ENCODE results near the gene STT3B. TPM values are rescaled to one million over a fixed set of nuclear protein-coding genes. Genes with fewer than 3 reads are reported as not detected.

STT3B gene
- total and polyA plus RNA-seq, 3 donors from 2014 or later = 140 to 231 (median 178) TPM

DNA sequence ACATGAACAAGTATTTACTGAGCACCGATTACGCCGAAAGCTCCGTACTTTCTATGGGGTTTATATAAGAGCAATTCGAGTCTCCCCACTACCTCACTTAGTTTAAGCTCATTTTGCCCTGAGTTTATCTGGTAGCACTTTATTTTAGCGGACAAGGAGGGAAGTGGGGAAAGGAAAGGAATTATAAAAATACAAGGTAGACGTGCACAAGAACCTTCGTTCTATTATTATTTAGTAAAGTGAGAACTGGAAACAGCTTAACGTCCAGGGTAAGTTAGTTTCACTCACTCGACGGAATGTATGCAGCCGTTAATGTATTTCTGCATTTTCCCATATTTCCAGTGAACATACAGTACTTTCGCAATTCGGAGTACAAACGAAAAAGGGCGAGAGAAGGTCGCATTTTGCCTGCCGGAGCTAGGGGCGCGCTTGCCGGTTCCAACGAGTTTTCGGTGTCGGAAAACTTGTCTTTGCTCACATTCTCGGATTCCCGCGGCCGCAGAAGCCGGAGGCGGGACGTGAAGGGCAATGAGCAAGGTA lies 1.2 kb upstream of the STT3B start:
- intact Hi-C loops (cut with DNase I; ENCODE audit: low total_unique reads) = no loop called here
- no peak for TF ChIP-seq POLR2A (IDR thresholded peaks at IDR 0.05)
- TF ChIP-seq, protein P1, sequence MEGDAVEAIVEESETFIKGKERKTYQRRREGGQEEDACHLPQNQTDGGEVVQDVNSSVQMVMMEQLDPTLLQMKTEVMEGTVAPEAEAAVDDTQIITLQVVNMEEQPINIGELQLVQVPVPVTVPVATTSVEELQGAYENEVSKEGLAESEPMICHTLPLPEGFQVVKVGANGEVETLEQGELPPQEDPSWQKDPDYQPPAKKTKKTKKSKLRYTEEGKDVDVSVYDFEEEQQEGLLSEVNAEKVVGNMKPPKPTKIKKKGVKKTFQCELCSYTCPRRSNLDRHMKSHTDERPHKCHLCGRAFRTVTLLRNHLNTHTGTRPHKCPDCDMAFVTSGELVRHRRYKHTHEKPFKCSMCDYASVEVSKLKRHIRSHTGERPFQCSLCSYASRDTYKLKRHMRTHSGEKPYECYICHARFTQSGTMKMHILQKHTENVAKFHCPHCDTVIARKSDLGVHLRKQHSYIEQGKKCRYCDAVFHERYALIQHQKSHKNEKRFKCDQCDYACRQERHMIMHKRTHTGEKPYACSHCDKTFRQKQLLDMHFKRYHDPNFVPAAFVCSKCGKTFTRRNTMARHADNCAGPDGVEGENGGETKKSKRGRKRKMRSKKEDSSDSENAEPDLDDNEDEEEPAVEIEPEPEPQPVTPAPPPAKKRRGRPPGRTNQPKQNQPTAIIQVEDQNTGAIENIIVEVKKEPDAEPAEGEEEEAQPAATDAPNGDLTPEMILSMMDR (IDR thresholded peaks at IDR 0.05) = peak in 1 of 3 experiments; percentile 25
- Histone ChIP-seq H3K4me3 (peak overlapping the region; percentile 84 to 92), H3K36me3 (ENCODE audit: low read depth, missing control alignments) (no peaks in the 10 kb centered on the region), H3K27me3 (no peaks in the 10 kb centered on the region), H3K4me1 (peaks cover 30% of the 10 kb centered on the region), H3K9me3 (no peaks in the 10 kb centered on the region), H3K27ac (peak overlapping the region; percentile 98)
- no peak for DNase-seq
- 3% methylated on average over 24 to 31 of the region's 31 CpGs for WGBS, 2 donors

DNA sequence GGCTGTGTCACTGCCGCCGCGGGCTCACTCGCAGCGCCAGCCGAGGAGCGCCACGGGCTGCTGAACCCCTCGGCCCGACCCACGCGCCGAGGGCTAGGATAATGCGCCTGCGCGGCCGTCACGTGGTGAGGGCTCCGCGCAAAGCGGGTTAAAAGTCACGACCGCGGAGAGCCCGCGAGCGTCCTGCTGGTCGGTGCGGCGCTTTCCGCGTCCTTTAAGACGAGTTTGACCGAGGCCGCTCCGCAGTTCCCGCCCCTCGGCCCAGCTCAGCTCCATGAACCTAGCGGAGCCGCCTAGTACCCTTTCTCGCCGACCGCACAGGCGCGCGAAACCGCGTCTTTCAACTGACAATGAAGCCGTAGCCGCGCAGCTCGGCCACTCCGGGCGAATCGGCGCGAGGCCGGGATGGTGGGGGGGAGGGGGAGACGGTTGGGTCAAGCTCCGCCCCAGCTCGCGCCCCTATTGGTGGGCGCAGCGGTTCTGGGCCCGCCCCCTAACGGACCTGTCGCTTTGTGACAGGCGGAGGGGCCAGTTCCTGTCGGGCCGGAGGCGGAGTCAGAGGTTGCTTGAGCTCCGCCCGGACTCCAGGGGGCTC lies 636 bp upstream of the STT3B start:
- WGBS, 2 donors = 1% methylated on average over 60 of the region's 73 CpGs; no CpG with 5 or more reads in 1 of the 2 donors
- no peak for TF ChIP-seq POLR2A (IDR thresholded peaks at IDR 0.05)
- TF ChIP-seq, protein P1 (IDR thresholded peaks at IDR 0.05) = peak in 2 of 3 experiments; percentile 26 to 29
- H3K4me1 ChIP-seq = peaks cover 36% of the 10 kb centered on the region
- no peaks in the 10 kb centered on the region for H3K27me3 ChIP-seq
- peak overlapping the region; percentile 84 to 92 for H3K4me3 ChIP-seq
- no peaks in the 10 kb centered on the region for H3K36me3 ChIP-seq (ENCODE audit: low read depth, missing control alignments)
- peak overlapping the region; percentile 98 for H3K27ac ChIP-seq
- intact Hi-C loops (cut with DNase I; ENCODE audit: low total_unique reads) = no loop called here
- peak; percentile 99 for DNase-seq
- H3K9me3 ChIP-seq = no peaks in the 10 kb centered on the region

GRCh38 chr3:31533169-31534064 lies 692 bp downstream of the STT3B start:
- Histone ChIP-seq H3K9me3 (no peaks in the 10 kb centered on the region), H3K27ac (peak overlapping the region; percentile 98), H3K36me3 (ENCODE audit: low read depth, missing control alignments) (no peaks in the 10 kb centered on the region), H3K4me3 (peak overlapping the region; percentile 84 to 92), H3K27me3 (no peaks in the 10 kb centered on the region), H3K4me1 (peaks cover 38% of the 10 kb centered on the region)
- intact Hi-C loops (cut with DNase I; ENCODE audit: low total_unique reads) = no loop called here
- 0% methylated on average over 30 to 75 of the region's 81 CpGs for WGBS, 2 donors
- DNase-seq = peak; percentile 60
- no peak for TF ChIP-seq POLR2A (IDR thresholded peaks at IDR 0.05)
- TF ChIP-seq, protein P1 (IDR thresholded peaks at IDR 0.05) = no peak

DNA sequence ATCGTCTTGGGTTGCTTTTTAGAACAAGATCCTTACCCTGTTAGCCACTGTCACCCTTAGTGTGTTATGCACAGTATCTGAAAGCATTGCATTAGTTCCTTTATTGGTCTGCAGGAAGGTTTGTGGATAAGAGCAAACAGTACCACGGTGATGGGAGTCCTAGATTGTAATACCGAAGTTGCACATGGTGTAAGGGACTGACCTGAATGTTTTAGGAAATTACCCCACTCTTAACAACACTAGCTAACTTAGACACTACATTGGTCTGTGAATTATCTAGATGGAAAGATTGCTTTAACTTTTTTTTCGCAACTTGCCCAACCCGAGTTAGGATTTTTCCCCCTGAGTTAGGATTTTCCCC lies 1.3 kb downstream of the STT3B start:
- peak overlapping the region; percentile 84 to 92 for H3K4me3 ChIP-seq
- no peak for DNase-seq
- H3K36me3 ChIP-seq (ENCODE audit: low read depth, missing control alignments) = no peaks in the 10 kb centered on the region
- H3K27me3 ChIP-seq = no peaks in the 10 kb centered on the region
- WGBS, 2 donors = 7 to 10% methylated on average over 5 of the region's 5 CpGs
- H3K9me3 ChIP-seq = no peaks in the 10 kb centered on the region
- H3K27ac ChIP-seq = no peak overlapping the region
- no peak for TF ChIP-seq POLR2A (IDR thresholded peaks at IDR 0.05)
- TF ChIP-seq, protein P1 (IDR thresholded peaks at IDR 0.05) = no peak
- intact Hi-C loops (cut with DNase I; ENCODE audit: low total_unique reads) = no loop called here
- peaks cover 38% of the 10 kb centered on the region for H3K4me1 ChIP-seq
